ENCODE results near the gene LHX3. TPM values are rescaled to one million over a fixed set of nuclear protein-coding genes. Genes with fewer than 3 reads are reported as not detected.

LHX3 gene
- total and polyA plus RNA-seq, 2 of the 4 experiments (the other 2 are of a cell fraction): not detected

DNA sequence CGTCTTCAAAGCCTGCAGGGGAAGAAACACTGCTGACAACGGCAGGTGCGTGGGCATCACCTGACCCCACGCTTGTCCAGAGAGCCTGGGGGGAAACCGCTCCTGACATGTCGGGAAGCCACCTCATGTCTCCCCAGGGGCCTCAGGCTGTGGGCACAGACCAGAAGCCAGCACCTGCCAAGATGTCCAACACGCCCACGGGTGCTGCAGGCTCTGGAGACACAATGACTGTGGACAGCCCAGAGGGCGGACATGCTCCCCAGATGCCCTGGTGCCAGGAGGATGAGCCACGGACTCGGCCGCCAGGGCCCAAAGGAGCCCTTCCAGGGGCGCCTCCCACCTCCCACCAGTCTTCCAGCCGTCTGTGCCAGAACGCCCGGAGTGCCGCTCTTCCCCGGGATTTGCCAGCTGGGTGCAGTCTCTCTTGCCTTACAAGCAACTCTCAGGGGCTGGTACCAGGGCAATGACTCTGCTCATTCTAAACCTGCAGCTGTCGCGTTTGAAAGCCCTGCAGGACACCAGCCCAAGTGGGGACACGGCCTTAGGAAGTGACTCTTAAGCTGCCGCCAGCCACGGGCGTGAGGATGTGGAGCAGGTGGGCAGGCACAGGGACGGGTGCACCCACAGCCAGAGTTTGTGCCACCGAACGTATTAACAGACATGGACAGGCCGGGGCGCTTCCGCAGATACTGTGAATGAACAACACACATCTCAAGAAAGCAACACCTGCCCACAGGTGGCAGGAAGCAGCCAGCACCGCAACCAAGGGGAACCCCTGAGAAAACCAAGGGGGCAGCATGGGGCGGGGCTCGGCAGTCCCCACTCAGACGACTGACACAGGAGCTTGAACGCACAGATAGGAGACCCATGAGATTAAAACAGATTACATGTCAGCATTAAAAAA, 6.8 kb upstream of the LHX3 start (continued):
- no peak for TF ChIP-seq MAFK (IDR thresholded peaks at IDR 0.05; ENCODE audit: low read depth, low read length)

DNA sequence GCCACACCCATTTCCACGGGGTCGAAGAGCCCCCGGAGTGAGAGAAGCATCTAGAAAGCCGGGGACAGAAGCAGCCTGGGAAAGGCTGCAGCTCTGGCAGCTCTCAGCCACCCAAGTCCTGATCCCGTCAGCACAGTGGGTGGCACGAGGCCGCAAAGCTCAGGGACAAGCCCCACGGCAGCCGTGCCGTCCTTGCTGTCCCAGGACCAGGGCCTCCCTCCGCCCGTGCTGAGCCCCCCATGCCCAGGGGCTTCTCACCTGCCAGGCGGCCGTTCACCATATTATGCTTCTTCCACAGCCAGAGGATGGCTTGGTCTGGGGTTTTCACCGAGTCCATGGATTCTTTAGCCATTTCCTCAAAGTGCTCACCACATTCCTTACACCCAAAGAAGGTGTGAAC, 6.1 kb upstream of the LHX3 start:
- Histone ChIP-seq H2BK5ac (ENCODE audit: low read depth, low read length, poor library complexity, severe bottlenecking) (no peak overlapping the region), H3K9me3 (ENCODE audit: control insufficient read depth, insufficient read depth, low read length) (0 out of 2 replicates have a peak, but pooled peaks cover 3% of the 10 kb centered on the region), H3K36me3 (ENCODE audit: control insufficient read depth, insufficient read depth, low read length) (peaks cover 13% of the 10 kb centered on the region), H2AK9ac (replicated peaks; ENCODE audit: low read depth, low read length, poor library complexity) (no peak overlapping the region), H2AFZ (replicated peaks; ENCODE audit: low read length, poor library complexity) (no peak overlapping the region), H2BK15ac (ENCODE audit: low read depth, low read length) (no peak overlapping the region), H2BK120ac (ENCODE audit: low read depth, low read length) (no peak overlapping the region), H3K27ac (ENCODE audit: insufficient read depth, low read length) (no peak overlapping the region), H3K79me1 (ENCODE audit: low read depth in 1 of 2, low read length in 2 of 2) (no peaks in the 10 kb centered on the region), H3K4me2 (ENCODE audit: low read depth, low read length) (no peak overlapping the region), H3K4me1 (ENCODE audit: control insufficient read depth, insufficient read depth, low read length) (no peaks in the 10 kb centered on the region), H3K9ac (ENCODE audit: low read depth, low read length) (no peak overlapping the region), H4K20me1 (ENCODE audit: insufficient read depth, low read length) (peaks cover 2% of the 10 kb centered on the region; the same call in 1 of the 2 replicates), H3K27me3 (ENCODE audit: control insufficient read depth, insufficient read depth, low read length) (no peaks in the 10 kb centered on the region), H4K91ac (ENCODE audit: insufficient read depth, low read depth, low read length) (no peak overlapping the region), H4K8ac (ENCODE audit: low read depth in 2 of 2, low read length in 2 of 2) (no peak overlapping the region), H3K4ac (ENCODE audit: low read depth, low read length) (no peak overlapping the region), H3K9me1 (ENCODE audit: insufficient read depth, low read length) (no peaks in the 10 kb centered on the region), H3K56ac (ENCODE audit: extremely low read depth, insufficient read depth, low read length) (no peak overlapping the region), H3K14ac (replicated peaks; ENCODE audit: low read depth, low read length) (no peak overlapping the region), H4K5ac (ENCODE audit: low read depth, low read length) (no peak overlapping the region), H2BK20ac (ENCODE audit: low read depth, low read length) (no peak overlapping the region), H2AK5ac (ENCODE audit: low read depth, low read length) (no peak overlapping the region), H3K18ac (ENCODE audit: low read depth, low read length) (no peak overlapping the region), H3K4me3 (ENCODE audit: insufficient read depth, low read depth, low read length) (no peak overlapping the region), H3K23ac (ENCODE audit: low read depth, low read length) (no peak overlapping the region)
- intact Hi-C loops (cut with micrococcal nuclease) (no loop called here), dilution Hi-C loops (cut with HindIII; ENCODE audit: low sequenced_read_pairs, unreplicated experiment) (no loop called here), in situ Hi-C loops (cut with MboI; ENCODE audit: low sequenced_read_pairs) (no loop called here)
- BruUV-seq (replicated peaks): no TSS peak
- 93% methylated on average over 13 of the region's 15 CpGs; no CpG with 5 or more reads in 1 of the 2 experiments for WGBS, 2 experiments (ENCODE audit: extremely low coverage in 2 of 2, insufficient read length in 1 of 2)
- ChIA-PET CTCF (no interaction called here), POLR2A (ENCODE audit: unreplicated experiment) (no interaction called here)
- DNase-seq: no peak
- TF ChIP-seq, protein P1, sequence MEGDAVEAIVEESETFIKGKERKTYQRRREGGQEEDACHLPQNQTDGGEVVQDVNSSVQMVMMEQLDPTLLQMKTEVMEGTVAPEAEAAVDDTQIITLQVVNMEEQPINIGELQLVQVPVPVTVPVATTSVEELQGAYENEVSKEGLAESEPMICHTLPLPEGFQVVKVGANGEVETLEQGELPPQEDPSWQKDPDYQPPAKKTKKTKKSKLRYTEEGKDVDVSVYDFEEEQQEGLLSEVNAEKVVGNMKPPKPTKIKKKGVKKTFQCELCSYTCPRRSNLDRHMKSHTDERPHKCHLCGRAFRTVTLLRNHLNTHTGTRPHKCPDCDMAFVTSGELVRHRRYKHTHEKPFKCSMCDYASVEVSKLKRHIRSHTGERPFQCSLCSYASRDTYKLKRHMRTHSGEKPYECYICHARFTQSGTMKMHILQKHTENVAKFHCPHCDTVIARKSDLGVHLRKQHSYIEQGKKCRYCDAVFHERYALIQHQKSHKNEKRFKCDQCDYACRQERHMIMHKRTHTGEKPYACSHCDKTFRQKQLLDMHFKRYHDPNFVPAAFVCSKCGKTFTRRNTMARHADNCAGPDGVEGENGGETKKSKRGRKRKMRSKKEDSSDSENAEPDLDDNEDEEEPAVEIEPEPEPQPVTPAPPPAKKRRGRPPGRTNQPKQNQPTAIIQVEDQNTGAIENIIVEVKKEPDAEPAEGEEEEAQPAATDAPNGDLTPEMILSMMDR (conservative IDR thresholded peaks at IDR 0.05; ENCODE audit: low read depth, low read length): no peak
- TF ChIP-seq POLR2A (IDR thresholded peaks at IDR 0.05; ENCODE audit: low read depth, low read length) (no peak), MAFK (IDR thresholded peaks at IDR 0.05; ENCODE audit: low read depth, low read length) (no peak), RCOR1 (IDR thresholded peaks at IDR 0.05; ENCODE audit: insufficient replicate concordance, low read length) (no peak), BHLHE40 (IDR thresholded peaks at IDR 0.05; ENCODE audit: low read depth, low read length) (no peak), MXI1 (IDR thresholded peaks at IDR 0.05; ENCODE audit: borderline replicate concordance, low read depth, low read length) (no peak), CEBPB (IDR thresholded peaks at IDR 0.05; ENCODE audit: low read depth, low read length) (no peak), CHD1 (IDR thresholded peaks at IDR 0.05; ENCODE audit: low read depth, low read length) (no peak)
- TF ChIP-seq, protein P2, sequence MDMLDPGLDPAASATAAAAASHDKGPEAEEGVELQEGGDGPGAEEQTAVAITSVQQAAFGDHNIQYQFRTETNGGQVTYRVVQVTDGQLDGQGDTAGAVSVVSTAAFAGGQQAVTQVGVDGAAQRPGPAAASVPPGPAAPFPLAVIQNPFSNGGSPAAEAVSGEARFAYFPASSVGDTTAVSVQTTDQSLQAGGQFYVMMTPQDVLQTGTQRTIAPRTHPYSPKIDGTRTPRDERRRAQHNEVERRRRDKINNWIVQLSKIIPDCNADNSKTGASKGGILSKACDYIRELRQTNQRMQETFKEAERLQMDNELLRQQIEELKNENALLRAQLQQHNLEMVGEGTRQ (IDR thresholded peaks at IDR 0.05; ENCODE audit: low read depth, low read length): no peak
- no peak for ATAC-seq (ENCODE audit: low read depth)

Measured in IMR-90 (cell line).